GM23338 (cell line): ENCODE results near the gene ZNRF1. TPM values are rescaled to one million over a fixed set of nuclear protein-coding genes. Genes with fewer than 3 reads are reported as not detected.

Experiments
- ATAC-seq: fragments of 200-7000 bp; cut with Tn5 transposase; 3 replicates; pipeline ENCODE4 v1.9.1; 2020
- DNase-seq: peaks from one replicate; pipeline ENCODE4 v3.0.0-alpha.2; 2015; ENCODE audit warnings: low spot score
- H2AFZ ChIP-seq: fragments of 200-600 bp; sonication (generic); 2 replicates; pipeline ENCODE4 v1.8.0; 2016; ENCODE audit warnings: antibody characterized with exemption, mild to moderate bottlenecking, moderate library complexity
- H3F3A ChIP-seq: fragments of 200-600 bp; sonication (generic); replicated peaks from 2 replicates; pipeline ENCODE4 v1.8.0; 2017; ENCODE audit warnings: antibody characterized with exemption, mixed run types, low read depth
- H3K27ac ChIP-seq: fragments of 200-600 bp; sonication (generic); 2 replicates; pipeline ENCODE4 v1.6.1; 2016; ENCODE audit warnings: low read depth
- H3K27me3 ChIP-seq: fragments of 200-600 bp; sonication (generic); 2 replicates; pipeline ENCODE4 v1.8.0; 2016; ENCODE audit warnings: mild to moderate bottlenecking, mixed run types, moderate library complexity; ENCODE audit not compliant: insufficient read depth
- H3K36me3 ChIP-seq: fragments of 200-600 bp; sonication (generic); 2 replicates; pipeline ENCODE4 v1.8.0; 2016; ENCODE audit warnings: mild to moderate bottlenecking; ENCODE audit not compliant: insufficient read depth
- H3K4me1 ChIP-seq: fragments of 200-600 bp; sonication (generic); 2 replicates; pipeline ENCODE4 v1.8.0; 2016; ENCODE audit warnings: mild to moderate bottlenecking, moderate library complexity; ENCODE audit not compliant: insufficient read depth
- H3K4me2 ChIP-seq: fragments of 200-600 bp; sonication (generic); 2 replicates; pipeline ENCODE4 v1.7.1; 2017; ENCODE audit warnings: mixed run types
- H3K4me3 ChIP-seq: fragments of 200-600 bp; sonication (generic); 2 replicates; pipeline ENCODE4 v1.6.1; 2016; ENCODE audit warnings: mixed run types
- H3K79me2 ChIP-seq: fragments of 200-600 bp; sonication (generic); replicated peaks from 2 replicates; pipeline ENCODE4 v1.8.0; 2017; ENCODE audit warnings: mild to moderate bottlenecking; ENCODE audit not compliant: insufficient read depth
- H3K9me2 ChIP-seq: fragments of 200-600 bp; sonication (generic); 2 replicates; pipeline ENCODE4 v1.8.0; 2017; ENCODE audit not compliant: insufficient read depth
- H4K20me1 ChIP-seq: fragments of 200-600 bp; sonication (generic); replicated peaks from 2 replicates; pipeline ENCODE4 v1.8.0; 2017; ENCODE audit warnings: mild to moderate bottlenecking; ENCODE audit not compliant: insufficient read depth
- H3K27ac Mint-ChIP-seq: 2 replicates; pipeline ENCODE4 v1.8.0; 2020; ENCODE audit warnings: inconsistent platforms, mild to moderate bottlenecking, moderate library complexity, mixed read lengths
- H3K27me3 Mint-ChIP-seq: 3 replicates; pipeline ENCODE4 v1.8.0; 2022; ENCODE audit warnings: low read depth, mild to moderate bottlenecking, moderate library complexity, mixed read lengths, inconsistent platforms; ENCODE audit not compliant: insufficient read depth, poor library complexity
- H3K36me3 Mint-ChIP-seq: 3 replicates; pipeline ENCODE4 v1.8.0; 2021; ENCODE audit warnings: low read depth, mild to moderate bottlenecking, inconsistent platforms, moderate library complexity, mixed read lengths
- H3K4me1 Mint-ChIP-seq: 3 replicates; pipeline ENCODE4 v1.8.0; 2020; ENCODE audit warnings: mild to moderate bottlenecking, inconsistent platforms, mixed read lengths
- H3K4me3 Mint-ChIP-seq: 3 replicates; pipeline ENCODE4 v1.8.0; 2021; ENCODE audit warnings: moderate library complexity, mild to moderate bottlenecking, inconsistent platforms, mixed read lengths
- H3K9me3 Mint-ChIP-seq: 3 replicates; pipeline ENCODE4 v1.8.0; 2020; ENCODE audit warnings: moderate library complexity, mild to moderate bottlenecking, inconsistent platforms, mixed read lengths
- CREB1 ChIP-seq: fragments of 250-450 bp; sonication (Bioruptor Pico); IDR thresholded peaks from 2 replicates; pipeline ENCODE4 v1.5.0; 2020; ENCODE audit warnings: low read depth, mild to moderate bottlenecking, moderate library complexity
- EZH2 ChIP-seq: fragments of 200-600 bp; sonication (generic); IDR thresholded peaks from one replicate; pipeline ENCODE4 v1.8.0; 2017; ENCODE audit warnings: antibody characterized with exemption, mild to moderate bottlenecking, low read depth; ENCODE audit not compliant: unreplicated experiment
- EZH2phosphoT487 ChIP-seq: fragments of 200-600 bp; sonication (generic); IDR thresholded peaks from one replicate; pipeline ENCODE4 v1.8.1; 2018; ENCODE audit warnings: antibody characterized with exemption; ENCODE audit not compliant: unreplicated experiment
- JUNB ChIP-seq: IDR thresholded peaks from one replicate; pipeline ENCODE4 v1.6.1; 2016; ENCODE audit warnings: antibody characterized with exemption; ENCODE audit not compliant: unreplicated experiment
- NANOG ChIP-seq: IDR thresholded peaks from 2 replicates; pipeline ENCODE4 v1.6.1; 2016; ENCODE audit warnings: antibody characterized with exemption, borderline replicate concordance
- POLR2AphosphoS5 ChIP-seq: IDR thresholded peaks from 2 replicates; pipeline ENCODE4 v1.6.1; 2016; ENCODE audit warnings: antibody characterized with exemption, low read depth
- STAT1 ChIP-seq: IDR thresholded peaks from one replicate; pipeline ENCODE4 v1.6.1; 2016; ENCODE audit warnings: antibody characterized with exemption; ENCODE audit not compliant: unreplicated experiment
- ZNF114 ChIP-seq: fragments of 250-450 bp; sonication (Bioruptor Pico); IDR thresholded peaks from 2 replicates; pipeline ENCODE4 v1.5.0; 2020; ENCODE audit warnings: mild to moderate bottlenecking, moderate library complexity
- ZNF331 ChIP-seq: fragments of 250-450 bp; sonication (Bioruptor Pico); IDR thresholded peaks from 2 replicates; pipeline ENCODE4 v1.5.0; 2020; ENCODE audit warnings: low read depth, mild to moderate bottlenecking, moderate library complexity
- polyA plus RNA-seq: library from polyadenylated mRNA; unstranded; fragments of >200 nt; fragmentation: Nextera tagmentation; extraction: Ambion mirVana; gene quantifications from 2 replicates; pipeline ENCODE4 v1.2.1, GENCODE V29; 2016
- total RNA-seq: library from RNA; depleted of rRNA; stranded (reverse); fragments of >200 nt; shearing (Covaris generic); gene quantifications from 2 replicates; pipeline ENCODE4 v1.2.3, GENCODE V29; 2014
- TF ChIP-seq, protein P1 (sequence below), 2 experiments: fragments of 200-600 bp in 1 of 2; sonication (generic) in 1 of 2; conservative IDR thresholded peaks; 2 replicates each; pipeline versions ENCODE4 v1.5.1 to v1.6.1; 2016 to 2017; ENCODE audit warnings: antibody characterized with exemption in 2 of 2, low read depth in 2 of 2, mild to moderate bottlenecking in 2 of 2, moderate library complexity in 1 of 2
- TF ChIP-seq, protein P2 (sequence below): IDR thresholded peaks from 2 replicates; pipeline ENCODE4 v1.6.1; 2016; ENCODE audit warnings: antibody characterized with exemption
- TF ChIP-seq, protein P3 (sequence below): fragments of 250-450 bp; sonication (Bioruptor Pico); IDR thresholded peaks from 2 replicates; pipeline ENCODE4 v1.5.0; 2020; ENCODE audit warnings: mild to moderate bottlenecking, moderate library complexity
- TF ChIP-seq, protein P4 (sequence below): IDR thresholded peaks from one replicate; pipeline ENCODE4 v1.6.1; 2018; ENCODE audit warnings: antibody characterized with exemption; ENCODE audit not compliant: unreplicated experiment

The ZNRF1 gene
- total and polyA plus RNA-seq, 2 experiments from 2014 or later = 22.4 to 42.1 TPM

DNA sequence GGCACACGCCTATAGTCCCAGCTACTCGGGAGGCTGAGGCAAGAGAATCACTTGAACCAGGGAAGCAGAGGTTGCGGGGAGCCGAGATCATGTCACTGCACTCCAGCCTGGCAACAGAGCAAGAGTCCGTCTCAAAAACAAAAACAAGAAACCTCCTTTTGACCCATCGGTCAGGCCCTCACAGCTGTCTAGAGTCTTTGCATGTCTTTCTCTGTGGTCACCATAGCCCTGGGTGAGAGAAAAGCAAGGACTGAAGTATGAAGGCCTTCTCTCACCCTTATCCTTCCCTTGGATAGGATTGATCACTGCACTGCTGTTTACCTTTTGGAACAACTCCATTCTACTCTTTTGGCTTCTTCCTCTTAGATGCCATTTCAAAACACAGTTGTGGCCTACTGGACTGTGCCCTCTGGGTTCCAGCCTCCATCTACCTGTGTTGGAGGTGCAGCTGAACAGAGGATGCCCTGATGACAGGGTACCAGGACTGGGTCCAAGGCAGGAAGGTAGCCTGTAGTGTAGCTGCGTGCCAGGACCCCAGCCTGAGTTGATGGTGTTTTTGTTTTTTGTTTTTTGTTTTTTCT, 80.6 kb downstream of the ZNRF1 start:
- Histone ChIP-seq H4K20me1 (peaks cover 8% of the 10 kb centered on the region), H3K4me1 (peaks cover 22% of the 10 kb centered on the region), H3K79me2 (peaks cover 94% of the 10 kb centered on the region), H2AFZ (no peak overlapping the region), H3K4me2 (no peak overlapping the region), H3K9me2 (0 out of 2 replicates have a peak, but pooled peaks cover 8% of the 10 kb centered on the region), H3K27ac (no peak overlapping the region), H3K4me3 (no peak overlapping the region), H3K27me3 (no peaks in the 10 kb centered on the region), H3F3A (no peaks in the 10 kb centered on the region), H3K36me3 (no peaks in the 10 kb centered on the region)
- Mint-ChIP-seq H3K36me3 (peaks cover 9% of the 10 kb centered on the region), H3K9me3 (no peaks in the 10 kb centered on the region; the same call in 2 of the 3 replicates), H3K4me3 (no peak overlapping the region), H3K4me1 (peaks cover 32% of the 10 kb centered on the region), H3K27ac (no peak overlapping the region; the same call in 1 of the 2 replicates), H3K27me3 (peaks cover 4% of the 10 kb centered on the region)
- TF ChIP-seq NANOG = no peak
- TF ChIP-seq JUNB = no peak
- TF ChIP-seq, protein P1, sequence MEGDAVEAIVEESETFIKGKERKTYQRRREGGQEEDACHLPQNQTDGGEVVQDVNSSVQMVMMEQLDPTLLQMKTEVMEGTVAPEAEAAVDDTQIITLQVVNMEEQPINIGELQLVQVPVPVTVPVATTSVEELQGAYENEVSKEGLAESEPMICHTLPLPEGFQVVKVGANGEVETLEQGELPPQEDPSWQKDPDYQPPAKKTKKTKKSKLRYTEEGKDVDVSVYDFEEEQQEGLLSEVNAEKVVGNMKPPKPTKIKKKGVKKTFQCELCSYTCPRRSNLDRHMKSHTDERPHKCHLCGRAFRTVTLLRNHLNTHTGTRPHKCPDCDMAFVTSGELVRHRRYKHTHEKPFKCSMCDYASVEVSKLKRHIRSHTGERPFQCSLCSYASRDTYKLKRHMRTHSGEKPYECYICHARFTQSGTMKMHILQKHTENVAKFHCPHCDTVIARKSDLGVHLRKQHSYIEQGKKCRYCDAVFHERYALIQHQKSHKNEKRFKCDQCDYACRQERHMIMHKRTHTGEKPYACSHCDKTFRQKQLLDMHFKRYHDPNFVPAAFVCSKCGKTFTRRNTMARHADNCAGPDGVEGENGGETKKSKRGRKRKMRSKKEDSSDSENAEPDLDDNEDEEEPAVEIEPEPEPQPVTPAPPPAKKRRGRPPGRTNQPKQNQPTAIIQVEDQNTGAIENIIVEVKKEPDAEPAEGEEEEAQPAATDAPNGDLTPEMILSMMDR (conservative IDR thresholded peaks at IDR 0.05; ENCODE audit: low read depth in 2 of 2) = no peak
- no peak for TF ChIP-seq ZNF331 (CRISPR knock-in tag)
- TF ChIP-seq, protein P2, sequence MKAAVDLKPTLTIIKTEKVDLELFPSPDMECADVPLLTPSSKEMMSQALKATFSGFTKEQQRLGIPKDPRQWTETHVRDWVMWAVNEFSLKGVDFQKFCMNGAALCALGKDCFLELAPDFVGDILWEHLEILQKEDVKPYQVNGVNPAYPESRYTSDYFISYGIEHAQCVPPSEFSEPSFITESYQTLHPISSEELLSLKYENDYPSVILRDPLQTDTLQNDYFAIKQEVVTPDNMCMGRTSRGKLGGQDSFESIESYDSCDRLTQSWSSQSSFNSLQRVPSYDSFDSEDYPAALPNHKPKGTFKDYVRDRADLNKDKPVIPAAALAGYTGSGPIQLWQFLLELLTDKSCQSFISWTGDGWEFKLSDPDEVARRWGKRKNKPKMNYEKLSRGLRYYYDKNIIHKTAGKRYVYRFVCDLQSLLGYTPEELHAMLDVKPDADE = no peak
- TF ChIP-seq EZH2 = no peak
- no peak for TF ChIP-seq POLR2AphosphoS5
- TF ChIP-seq STAT1 = no peak
- TF ChIP-seq, protein P3, sequence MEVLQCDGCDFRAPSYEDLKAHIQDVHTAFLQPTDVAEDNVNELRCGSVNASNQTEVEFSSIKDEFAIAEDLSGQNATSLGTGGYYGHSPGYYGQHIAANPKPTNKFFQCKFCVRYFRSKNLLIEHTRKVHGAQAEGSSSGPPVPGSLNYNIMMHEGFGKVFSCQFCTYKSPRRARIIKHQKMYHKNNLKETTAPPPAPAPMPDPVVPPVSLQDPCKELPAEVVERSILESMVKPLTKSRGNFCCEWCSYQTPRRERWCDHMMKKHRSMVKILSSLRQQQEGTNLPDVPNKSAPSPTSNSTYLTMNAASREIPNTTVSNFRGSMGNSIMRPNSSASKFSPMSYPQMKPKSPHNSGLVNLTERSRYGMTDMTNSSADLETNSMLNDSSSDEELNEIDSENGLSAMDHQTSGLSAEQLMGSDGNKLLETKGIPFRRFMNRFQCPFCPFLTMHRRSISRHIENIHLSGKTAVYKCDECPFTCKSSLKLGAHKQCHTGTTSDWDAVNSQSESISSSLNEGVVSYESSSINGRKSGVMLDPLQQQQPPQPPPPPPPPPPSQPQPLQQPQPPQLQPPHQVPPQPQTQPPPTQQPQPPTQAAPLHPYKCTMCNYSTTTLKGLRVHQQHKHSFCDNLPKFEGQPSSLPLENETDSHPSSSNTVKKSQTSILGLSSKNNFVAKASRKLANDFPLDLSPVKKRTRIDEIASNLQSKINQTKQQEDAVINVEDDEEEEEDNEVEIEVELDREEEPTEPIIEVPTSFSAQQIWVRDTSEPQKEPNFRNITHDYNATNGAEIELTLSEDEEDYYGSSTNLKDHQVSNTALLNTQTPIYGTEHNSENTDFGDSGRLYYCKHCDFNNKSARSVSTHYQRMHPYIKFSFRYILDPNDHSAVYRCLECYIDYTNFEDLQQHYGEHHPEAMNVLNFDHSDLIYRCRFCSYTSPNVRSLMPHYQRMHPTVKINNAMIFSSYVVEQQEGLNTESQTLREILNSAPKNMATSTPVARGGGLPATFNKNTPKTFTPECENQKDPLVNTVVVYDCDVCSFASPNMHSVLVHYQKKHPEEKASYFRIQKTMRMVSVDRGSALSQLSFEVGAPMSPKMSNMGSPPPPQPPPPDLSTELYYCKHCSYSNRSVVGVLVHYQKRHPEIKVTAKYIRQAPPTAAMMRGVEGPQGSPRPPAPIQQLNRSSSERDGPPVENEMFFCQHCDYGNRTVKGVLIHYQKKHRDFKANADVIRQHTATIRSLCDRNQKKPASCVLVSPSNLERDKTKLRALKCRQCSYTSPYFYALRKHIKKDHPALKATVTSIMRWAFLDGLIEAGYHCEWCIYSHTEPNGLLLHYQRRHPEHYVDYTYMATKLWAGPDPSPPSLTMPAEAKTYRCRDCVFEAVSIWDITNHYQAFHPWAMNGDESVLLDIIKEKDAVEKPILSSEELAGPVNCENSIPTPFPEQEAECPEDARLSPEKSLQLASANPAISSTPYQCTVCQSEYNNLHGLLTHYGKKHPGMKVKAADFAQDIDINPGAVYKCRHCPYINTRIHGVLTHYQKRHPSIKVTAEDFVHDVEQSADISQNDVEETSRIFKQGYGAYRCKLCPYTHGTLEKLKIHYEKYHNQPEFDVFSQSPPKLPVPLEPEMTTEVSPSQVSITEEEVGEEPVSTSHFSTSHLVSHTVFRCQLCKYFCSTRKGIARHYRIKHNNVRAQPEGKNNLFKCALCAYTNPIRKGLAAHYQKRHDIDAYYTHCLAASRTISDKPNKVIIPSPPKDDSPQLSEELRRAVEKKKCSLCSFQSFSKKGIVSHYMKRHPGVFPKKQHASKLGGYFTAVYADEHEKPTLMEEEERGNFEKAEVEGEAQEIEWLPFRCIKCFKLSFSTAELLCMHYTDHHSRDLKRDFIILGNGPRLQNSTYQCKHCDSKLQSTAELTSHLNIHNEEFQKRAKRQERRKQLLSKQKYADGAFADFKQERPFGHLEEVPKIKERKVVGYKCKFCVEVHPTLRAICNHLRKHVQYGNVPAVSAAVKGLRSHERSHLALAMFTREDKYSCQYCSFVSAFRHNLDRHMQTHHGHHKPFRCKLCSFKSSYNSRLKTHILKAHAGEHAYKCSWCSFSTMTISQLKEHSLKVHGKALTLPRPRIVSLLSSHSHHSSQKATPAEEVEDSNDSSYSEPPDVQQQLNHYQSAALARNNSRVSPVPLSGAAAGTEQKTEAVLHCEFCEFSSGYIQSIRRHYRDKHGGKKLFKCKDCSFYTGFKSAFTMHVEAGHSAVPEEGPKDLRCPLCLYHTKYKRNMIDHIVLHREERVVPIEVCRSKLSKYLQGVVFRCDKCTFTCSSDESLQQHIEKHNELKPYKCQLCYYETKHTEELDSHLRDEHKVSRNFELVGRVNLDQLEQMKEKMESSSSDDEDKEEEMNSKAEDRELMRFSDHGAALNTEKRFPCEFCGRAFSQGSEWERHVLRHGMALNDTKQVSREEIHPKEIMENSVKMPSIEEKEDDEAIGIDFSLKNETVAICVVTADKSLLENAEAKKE (CRISPR knock-in tag) = no peak
- no peak for TF ChIP-seq EZH2phosphoT487
- TF ChIP-seq, protein P4, sequence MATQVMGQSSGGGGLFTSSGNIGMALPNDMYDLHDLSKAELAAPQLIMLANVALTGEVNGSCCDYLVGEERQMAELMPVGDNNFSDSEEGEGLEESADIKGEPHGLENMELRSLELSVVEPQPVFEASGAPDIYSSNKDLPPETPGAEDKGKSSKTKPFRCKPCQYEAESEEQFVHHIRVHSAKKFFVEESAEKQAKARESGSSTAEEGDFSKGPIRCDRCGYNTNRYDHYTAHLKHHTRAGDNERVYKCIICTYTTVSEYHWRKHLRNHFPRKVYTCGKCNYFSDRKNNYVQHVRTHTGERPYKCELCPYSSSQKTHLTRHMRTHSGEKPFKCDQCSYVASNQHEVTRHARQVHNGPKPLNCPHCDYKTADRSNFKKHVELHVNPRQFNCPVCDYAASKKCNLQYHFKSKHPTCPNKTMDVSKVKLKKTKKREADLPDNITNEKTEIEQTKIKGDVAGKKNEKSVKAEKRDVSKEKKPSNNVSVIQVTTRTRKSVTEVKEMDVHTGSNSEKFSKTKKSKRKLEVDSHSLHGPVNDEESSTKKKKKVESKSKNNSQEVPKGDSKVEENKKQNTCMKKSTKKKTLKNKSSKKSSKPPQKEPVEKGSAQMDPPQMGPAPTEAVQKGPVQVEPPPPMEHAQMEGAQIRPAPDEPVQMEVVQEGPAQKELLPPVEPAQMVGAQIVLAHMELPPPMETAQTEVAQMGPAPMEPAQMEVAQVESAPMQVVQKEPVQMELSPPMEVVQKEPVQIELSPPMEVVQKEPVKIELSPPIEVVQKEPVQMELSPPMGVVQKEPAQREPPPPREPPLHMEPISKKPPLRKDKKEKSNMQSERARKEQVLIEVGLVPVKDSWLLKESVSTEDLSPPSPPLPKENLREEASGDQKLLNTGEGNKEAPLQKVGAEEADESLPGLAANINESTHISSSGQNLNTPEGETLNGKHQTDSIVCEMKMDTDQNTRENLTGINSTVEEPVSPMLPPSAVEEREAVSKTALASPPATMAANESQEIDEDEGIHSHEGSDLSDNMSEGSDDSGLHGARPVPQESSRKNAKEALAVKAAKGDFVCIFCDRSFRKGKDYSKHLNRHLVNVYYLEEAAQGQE = no peak
- no peak for TF ChIP-seq CREB1 (CRISPR knock-in tag)
- TF ChIP-seq ZNF114 = no peak
- ATAC-seq (no peak), DNase-seq (no peak)
